Measurements from ENCODE around the gene STX10. TPM values are rescaled to one million over a fixed set of nuclear protein-coding genes. Genes with fewer than 3 reads are reported as not detected.

STX10 gene
- total and polyA plus RNA-seq, 9 of the 15 experiments (the other 6 are each of a cell fraction or from before 2014, with no cell fraction given) = 0.51 to 66.3 (median 31.0) TPM

DNA sequence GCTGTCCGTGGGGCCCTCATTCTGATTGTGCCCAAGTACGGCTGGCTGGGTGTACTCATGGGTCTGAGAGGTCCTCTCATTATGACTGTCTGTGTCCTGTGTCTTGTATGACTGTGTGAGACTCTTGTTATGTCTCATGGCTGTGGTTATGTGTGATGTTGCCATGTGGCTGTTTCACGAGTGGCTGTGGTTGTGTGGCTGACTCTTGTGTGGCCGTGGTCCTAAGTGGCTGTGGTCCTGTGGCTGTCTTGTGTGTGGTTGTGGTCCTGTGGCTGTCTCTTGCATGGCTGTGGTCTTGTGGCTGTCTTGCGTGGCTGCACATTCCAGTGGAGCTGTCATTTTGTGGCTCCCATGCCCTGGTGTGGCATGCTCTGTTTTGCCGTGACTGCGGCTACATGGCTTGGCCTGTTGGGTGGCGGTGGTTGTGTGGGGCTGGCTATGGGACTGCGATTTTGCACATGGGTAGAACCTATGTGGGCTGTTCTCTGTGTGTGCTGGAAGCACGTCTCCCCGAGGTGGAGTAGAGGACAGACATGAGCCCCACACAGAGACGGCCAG is 50.1 kb downstream of the STX10 start (continued):
- TF ChIP-seq ZNF263 (CRISPR knock-in tag; IDR thresholded peaks at IDR 0.05; ENCODE audit: borderline replicate concordance) (0 out of 2 replicates have a peak, but pooled peaks have one; percentile 4), SMARCA4 (IDR thresholded peaks at IDR 0.05) (0 out of 2 replicates have a peak, but pooled peaks have one; percentile 14), LARP7 (IDR thresholded peaks at IDR 0.05) (0 out of 2 replicates have a peak, but pooled peaks have one; percentile 15), POLR2AphosphoS2 (IDR thresholded peaks at IDR 0.05; ENCODE audit: low read length) (no peak), PHB2 (IDR thresholded peaks at IDR 0.05; ENCODE audit: low read depth) (0 out of 2 replicates have a peak, but pooled peaks have one; percentile 11), ZNF316 (IDR thresholded peaks at IDR 0.05) (no peak), MAFG (tag; conservative IDR thresholded peaks at IDR 0.05) (no peak), L3MBTL2 (IDR thresholded peaks at IDR 0.05) (no peak)
- TF ChIP-seq, protein P1, sequence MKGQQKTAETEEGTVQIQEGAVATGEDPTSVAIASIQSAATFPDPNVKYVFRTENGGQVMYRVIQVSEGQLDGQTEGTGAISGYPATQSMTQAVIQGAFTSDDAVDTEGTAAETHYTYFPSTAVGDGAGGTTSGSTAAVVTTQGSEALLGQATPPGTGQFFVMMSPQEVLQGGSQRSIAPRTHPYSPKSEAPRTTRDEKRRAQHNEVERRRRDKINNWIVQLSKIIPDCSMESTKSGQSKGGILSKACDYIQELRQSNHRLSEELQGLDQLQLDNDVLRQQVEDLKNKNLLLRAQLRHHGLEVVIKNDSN (CRISPR knock-in tag; IDR thresholded peaks at IDR 0.05) = peak; percentile 41
- TF ChIP-seq, protein P2, sequence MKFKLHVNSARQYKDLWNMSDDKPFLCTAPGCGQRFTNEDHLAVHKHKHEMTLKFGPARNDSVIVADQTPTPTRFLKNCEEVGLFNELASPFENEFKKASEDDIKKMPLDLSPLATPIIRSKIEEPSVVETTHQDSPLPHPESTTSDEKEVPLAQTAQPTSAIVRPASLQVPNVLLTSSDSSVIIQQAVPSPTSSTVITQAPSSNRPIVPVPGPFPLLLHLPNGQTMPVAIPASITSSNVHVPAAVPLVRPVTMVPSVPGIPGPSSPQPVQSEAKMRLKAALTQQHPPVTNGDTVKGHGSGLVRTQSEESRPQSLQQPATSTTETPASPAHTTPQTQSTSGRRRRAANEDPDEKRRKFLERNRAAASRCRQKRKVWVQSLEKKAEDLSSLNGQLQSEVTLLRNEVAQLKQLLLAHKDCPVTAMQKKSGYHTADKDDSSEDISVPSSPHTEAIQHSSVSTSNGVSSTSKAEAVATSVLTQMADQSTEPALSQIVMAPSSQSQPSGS (CRISPR knock-in tag; IDR thresholded peaks at IDR 0.05) = no peak
- TF ChIP-seq, protein P3, sequence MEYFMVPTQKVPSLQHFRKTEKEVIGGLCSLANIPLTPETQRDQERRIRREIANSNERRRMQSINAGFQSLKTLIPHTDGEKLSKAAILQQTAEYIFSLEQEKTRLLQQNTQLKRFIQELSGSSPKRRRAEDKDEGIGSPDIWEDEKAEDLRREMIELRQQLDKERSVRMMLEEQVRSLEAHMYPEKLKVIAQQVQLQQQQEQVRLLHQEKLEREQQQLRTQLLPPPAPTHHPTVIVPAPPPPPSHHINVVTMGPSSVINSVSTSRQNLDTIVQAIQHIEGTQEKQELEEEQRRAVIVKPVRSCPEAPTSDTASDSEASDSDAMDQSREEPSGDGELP (CRISPR knock-in tag; IDR thresholded peaks at IDR 0.05; ENCODE audit: borderline replicate concordance) = 0 out of 2 replicates have a peak, but pooled peaks have one; percentile 37
- TF ChIP-seq, protein P4, sequence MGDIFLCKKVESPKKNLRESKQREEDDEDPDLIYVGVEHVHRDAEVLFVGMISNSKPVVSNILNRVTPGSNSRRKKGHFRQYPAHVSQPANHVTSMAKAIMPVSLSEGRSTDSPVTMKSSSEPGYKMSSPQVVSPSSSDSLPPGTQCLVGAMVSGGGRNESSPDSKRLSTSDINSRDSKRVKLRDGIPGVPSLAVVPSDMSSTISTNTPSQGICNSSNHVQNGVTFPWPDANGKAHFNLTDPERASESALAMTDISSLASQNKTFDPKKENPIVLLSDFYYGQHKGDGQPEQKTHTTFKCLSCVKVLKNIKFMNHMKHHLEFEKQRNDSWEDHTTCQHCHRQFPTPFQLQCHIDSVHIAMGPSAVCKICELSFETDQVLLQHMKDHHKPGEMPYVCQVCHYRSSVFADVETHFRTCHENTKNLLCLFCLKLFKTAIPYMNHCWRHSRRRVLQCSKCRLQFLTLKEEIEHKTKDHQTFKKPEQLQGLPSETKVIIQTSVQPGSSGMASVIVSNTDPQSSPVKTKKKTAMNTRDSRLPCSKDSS (IDR thresholded peaks at IDR 0.05; ENCODE audit: low read depth, partially characterized antibody) = peak; percentile 29
- TF ChIP-seq, protein P5, sequence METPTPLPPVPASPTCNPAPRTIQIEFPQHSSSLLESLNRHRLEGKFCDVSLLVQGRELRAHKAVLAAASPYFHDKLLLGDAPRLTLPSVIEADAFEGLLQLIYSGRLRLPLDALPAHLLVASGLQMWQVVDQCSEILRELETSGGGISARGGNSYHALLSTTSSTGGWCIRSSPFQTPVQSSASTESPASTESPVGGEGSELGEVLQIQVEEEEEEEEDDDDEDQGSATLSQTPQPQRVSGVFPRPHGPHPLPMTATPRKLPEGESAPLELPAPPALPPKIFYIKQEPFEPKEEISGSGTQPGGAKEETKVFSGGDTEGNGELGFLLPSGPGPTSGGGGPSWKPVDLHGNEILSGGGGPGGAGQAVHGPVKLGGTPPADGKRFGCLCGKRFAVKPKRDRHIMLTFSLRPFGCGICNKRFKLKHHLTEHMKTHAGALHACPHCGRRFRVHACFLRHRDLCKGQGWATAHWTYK (CRISPR knock-in tag; IDR thresholded peaks at IDR 0.05) = peak; percentile 100
- TF ChIP-seq, protein P6, sequence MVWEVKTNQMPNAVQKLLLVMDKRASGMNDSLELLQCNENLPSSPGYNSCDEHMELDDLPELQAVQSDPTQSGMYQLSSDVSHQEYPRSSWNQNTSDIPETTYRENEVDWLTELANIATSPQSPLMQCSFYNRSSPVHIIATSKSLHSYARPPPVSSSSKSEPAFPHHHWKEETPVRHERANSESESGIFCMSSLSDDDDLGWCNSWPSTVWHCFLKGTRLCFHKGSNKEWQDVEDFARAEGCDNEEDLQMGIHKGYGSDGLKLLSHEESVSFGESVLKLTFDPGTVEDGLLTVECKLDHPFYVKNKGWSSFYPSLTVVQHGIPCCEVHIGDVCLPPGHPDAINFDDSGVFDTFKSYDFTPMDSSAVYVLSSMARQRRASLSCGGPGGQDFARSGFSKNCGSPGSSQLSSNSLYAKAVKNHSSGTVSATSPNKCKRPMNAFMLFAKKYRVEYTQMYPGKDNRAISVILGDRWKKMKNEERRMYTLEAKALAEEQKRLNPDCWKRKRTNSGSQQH (CRISPR knock-in tag; IDR thresholded peaks at IDR 0.05) = 0 out of 2 replicates have a peak, but pooled peaks have one; percentile 32
- TF ChIP-seq, protein P7, sequence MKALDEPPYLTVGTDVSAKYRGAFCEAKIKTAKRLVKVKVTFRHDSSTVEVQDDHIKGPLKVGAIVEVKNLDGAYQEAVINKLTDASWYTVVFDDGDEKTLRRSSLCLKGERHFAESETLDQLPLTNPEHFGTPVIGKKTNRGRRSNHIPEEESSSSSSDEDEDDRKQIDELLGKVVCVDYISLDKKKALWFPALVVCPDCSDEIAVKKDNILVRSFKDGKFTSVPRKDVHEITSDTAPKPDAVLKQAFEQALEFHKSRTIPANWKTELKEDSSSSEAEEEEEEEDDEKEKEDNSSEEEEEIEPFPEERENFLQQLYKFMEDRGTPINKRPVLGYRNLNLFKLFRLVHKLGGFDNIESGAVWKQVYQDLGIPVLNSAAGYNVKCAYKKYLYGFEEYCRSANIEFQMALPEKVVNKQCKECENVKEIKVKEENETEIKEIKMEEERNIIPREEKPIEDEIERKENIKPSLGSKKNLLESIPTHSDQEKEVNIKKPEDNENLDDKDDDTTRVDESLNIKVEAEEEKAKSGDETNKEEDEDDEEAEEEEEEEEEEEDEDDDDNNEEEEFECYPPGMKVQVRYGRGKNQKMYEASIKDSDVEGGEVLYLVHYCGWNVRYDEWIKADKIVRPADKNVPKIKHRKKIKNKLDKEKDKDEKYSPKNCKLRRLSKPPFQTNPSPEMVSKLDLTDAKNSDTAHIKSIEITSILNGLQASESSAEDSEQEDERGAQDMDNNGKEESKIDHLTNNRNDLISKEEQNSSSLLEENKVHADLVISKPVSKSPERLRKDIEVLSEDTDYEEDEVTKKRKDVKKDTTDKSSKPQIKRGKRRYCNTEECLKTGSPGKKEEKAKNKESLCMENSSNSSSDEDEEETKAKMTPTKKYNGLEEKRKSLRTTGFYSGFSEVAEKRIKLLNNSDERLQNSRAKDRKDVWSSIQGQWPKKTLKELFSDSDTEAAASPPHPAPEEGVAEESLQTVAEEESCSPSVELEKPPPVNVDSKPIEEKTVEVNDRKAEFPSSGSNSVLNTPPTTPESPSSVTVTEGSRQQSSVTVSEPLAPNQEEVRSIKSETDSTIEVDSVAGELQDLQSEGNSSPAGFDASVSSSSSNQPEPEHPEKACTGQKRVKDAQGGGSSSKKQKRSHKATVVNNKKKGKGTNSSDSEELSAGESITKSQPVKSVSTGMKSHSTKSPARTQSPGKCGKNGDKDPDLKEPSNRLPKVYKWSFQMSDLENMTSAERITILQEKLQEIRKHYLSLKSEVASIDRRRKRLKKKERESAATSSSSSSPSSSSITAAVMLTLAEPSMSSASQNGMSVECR (CRISPR knock-in tag; IDR thresholded peaks at IDR 0.05) = 0 out of 2 replicates have a peak, but pooled peaks have one; percentile 56

Measured in K562 (cell line).